GM12891 (cell line): Measurements from ENCODE around the gene OR7G1.

ENCODE experiments used
- PAX5 ChIP-seq: IDR thresholded peaks from 2 replicates; pipeline ENCODE4 v1.6.1; 2011; ENCODE audit warnings: low read length, moderate library complexity, mild to moderate bottlenecking; ENCODE audit not compliant: insufficient read depth, severe bottlenecking
- POLR2A ChIP-seq: IDR thresholded peaks from 2 replicates; pipeline ENCODE4 v1.6.1; 2011; ENCODE audit warnings: low read depth, low read length, control low read depth
- POLR2AphosphoS5 ChIP-seq: IDR thresholded peaks from 2 replicates; pipeline ENCODE4 v1.6.1; 2011; ENCODE audit warnings: low read depth, low read length, control low read depth
- TAF1 ChIP-seq: IDR thresholded peaks from 2 replicates; pipeline ENCODE4 v1.6.1; 2011; ENCODE audit warnings: low read depth, low read length, control low read depth

DNA sequence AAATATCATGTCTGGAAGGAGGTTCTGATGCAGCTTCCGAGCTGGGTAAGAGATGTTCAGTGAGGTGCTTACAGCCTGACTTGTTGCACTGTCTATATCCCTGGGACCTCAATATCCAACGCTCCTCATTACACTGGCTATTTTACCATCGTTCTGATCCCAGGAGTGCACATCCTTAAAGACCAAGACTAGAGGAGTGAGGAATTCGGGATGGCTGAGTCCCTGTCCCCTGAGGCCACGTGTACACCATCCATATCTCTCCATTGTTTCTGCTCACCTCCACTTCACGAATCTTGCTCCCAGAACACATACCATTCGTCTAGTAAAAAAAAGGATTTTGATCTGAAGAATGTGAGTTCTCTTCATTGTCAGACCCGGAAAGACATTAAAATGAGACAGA lies 8.2 kb downstream of the OR7G1 start, which contains the start of gene OR7G2:
- TF ChIP-seq POLR2A (no peak), TAF1 (no peak), POLR2AphosphoS5 (no peak), PAX5 (no peak)
